ENCODE measurements around the gene BMP7.
"Not testable (repeated sequence)": the region's sequence is repeated elsewhere in the genome, so short reads cannot be mapped to it uniquely, and the experiment has no call there.

The BMP7 gene

DNA sequence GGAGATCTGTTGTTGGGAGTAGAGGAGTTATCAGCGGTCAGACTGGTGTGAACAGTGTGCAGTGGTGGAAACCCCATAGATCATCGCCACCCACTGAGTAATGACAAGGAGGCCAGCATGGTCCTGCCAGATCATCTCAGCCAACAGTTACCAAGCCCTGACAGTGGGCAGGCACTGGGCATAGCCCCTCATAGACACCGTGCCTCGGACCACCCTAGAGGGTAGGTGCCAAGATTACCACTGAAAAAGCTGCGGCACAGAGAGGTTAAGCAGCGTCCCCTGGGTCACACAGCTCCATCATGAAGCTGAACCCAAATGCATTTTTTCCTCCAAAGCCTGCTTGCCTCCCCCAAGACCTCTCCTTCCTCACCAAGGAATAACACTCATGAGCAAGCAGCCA is 21.5 kb upstream of the BMP7 start:
- no peak for DNase-seq (ENCODE audit: low spot score)

DNA sequence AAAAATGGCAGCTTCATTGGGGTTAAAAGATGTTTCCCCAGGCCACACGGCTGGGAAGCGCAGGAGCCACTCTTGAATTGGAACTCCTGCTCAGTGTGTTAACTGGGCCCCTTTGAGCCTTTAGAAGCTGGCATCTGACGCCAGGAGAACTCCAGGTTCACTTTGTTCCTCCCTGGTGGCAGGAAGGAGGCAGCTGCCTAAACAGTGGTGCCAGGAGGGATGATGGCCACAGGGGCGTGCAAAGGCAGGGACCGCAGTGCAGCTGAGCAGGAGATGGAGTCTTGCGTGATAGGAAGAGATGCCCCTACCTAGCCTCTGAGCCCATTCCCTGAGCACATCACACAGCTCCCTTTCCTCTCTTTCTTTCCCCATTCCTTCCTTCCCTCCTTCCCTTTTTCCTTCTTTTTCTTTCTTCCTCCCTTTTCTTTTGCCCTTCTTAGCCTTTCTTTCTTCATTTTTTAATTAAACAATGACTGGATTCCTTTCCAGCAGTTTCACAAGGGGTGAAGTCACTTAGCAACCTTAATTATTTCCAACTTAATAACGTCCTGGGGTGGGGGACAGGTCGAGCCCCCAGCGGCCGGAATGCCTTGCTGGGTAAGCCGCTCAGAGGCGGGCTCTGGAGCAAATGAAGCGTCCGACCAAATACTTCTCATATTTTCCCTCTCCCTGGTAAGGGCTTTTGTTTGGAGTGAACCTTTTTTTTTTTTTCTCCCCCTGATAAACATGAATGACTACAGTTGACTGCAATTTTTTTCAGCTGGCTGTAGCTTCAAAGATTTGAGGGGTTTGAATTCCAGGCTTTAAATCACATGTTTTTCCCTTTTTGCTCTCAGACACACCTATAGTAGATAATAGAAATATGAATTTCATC is 20.8 kb upstream of the BMP7 start:
- no peak for DNase-seq (ENCODE audit: low spot score)

DNA sequence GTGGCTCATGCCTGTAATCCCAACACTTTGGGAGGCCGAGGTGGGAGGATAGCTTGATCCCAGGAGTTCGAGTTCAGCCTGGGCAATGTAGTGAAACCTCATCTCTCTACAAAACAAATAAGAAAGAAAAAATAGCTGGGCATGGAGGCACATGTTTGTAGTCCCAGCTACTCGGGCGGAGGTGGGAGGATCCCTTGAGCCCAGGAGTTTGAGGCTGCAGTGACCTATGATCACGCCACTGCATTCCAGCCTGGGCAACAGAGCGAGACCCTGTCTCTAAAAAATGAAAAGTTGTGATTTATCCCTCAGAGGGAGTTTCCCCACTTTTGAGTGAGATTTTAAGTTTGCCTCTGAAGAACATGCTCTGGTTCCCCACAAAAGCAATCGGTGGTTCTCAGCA is 17.4 kb upstream of the BMP7 start:
- DNase-seq (ENCODE audit: low spot score), result no peak

DNA sequence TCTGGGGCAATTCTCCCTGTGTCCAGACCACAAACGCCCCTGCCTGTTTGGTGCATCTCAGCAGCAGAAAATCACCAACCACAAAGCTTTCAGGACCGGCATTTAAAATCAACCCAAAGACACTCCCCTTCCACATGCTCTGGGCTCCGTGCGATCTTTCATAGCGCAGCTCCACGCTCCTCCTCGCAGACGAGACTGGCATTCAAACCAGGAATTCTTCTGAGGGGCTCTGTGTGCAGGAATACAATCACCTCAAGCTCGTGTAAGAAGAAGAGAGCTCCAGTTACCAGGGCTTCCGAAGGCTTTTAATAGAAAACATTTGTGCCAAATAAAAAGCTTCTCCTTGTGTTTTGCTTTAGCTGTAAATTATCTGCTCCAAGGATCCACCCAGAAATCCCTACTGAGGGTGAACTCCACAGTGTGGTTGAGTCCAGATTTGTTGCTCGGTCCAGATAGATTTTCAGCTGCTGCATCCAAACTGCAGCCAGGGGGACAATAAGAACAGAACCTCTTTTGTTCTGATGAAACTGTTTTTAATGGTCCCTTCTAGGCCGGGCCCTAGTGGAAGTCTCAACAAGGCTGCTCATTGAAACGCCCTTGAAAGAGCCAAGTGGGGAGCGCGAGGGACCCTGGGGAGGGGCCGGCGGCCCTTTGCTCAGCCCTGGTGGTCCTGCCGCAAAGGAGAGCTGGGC is 16.4 kb upstream of the BMP7 start:
- no peak for DNase-seq (ENCODE audit: low spot score)

DNA sequence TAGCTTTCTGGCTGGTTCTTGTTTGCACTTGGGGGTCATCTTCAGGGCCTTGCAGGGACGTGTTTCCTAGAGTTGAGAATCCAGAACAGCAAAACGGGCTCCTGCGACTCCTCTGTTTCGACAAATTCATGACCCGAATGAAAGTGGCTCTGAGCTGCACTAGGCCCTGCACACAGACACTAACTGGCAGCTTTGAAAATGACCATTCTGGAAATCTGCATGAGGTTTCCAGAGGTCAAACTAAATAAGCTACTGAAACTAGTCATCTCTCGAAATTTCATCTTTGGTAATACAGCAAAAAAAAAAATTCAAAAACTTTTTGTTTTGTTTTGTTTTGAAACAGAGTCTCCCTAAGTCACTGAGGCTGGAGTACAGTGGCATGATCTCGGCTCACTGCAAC is 15.5 kb upstream of the BMP7 start:
- no peak for DNase-seq (ENCODE audit: low spot score)

DNA sequence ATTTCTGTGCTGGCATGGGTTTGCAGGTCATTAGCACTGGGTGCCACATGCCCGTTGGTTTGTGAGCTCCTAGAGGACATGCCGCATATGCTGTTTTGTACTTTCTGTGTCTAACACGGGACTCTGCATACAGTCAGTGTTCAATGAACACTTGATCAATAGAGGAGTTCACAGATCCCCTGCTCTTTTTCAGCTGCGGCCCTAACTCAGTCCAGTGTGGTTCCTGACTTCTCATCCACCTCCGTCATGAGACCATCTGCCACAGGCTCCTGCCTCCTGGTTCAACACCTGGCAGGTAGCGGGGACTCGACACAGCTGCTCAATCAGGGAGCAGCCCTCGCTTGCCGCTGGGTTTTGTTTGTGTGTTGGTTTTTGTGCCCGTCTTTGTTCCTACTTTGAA is 13.8 kb upstream of the BMP7 start:
- no peak for DNase-seq (ENCODE audit: low spot score)

DNA sequence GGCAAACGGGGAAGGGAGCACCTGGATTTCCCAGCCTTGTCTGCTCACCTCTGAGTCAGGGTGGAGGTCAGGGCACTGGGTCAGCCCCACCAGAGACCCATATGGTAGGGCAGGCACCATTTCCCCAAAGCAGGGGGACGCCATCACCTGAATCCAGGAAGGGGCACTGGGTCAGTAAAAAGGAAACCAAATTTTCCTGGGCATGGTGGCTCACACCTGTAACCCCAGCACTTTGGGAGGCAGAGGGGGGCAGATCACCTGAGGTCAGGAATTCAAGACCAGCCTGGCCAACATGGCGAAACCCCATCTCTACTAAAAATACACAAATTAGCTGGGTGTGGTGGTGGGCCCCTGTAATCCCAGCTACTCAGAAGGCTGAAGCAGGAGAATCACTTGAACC is 13.1 kb upstream of the BMP7 start:
- not testable (repeated sequence) for DNase-seq (ENCODE audit: low spot score)

DNA sequence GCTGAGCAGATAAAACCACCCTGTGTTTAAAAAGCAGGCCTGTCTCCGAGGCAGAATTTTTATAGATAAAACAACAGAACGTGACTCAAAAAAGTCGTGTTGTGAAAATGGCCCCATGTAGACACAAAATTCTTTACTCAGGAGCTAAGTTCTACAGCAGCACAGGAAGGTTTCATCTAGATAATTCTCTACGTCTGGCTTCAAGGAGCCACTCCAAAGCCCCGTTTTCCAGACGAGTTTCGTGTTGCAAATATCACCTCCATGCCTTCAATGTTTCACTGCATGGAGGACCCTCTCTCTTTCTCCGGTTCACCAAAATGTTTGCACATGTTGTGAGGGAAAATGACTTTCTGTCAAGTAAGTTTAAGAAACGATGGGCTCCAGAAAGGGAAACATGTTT is 12.0 kb upstream of the BMP7 start:
- no peak for DNase-seq (ENCODE audit: low spot score)

DNA sequence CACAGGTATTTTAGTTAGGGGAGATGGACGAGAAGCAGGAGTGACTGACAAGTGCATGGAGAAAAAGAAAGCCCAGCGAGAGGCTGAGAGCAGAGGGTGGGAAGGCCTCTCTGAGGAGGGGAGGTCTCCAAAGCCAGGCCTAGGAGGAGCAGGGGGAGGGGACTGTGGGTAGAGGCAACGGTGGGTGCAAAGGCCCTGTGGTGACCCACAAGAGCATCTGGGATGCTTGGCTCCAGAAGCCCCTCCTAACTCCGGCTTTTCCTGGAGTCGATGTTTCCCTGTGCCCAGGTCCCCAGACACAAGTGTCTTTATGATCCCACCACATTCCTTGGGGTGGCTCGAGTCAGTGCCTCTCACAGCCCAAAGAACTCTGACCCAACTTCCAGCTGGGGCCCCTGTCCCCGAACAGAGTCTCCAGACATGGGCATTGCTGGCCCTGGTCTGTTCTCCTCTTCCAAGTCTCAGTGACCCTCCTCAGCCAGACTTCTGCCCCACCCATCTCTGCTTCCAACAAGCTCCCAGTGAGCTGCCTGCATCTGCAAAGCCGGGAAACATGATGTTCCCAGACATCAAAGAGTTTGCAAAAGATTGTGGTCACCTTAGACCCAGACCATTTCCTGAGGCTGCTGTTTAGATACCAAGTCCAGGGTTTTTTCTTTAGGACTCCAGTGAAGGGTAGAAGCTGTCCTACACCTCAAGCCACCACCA is 11.1 kb upstream of the BMP7 start:
- no peak for DNase-seq (ENCODE audit: low spot score)

DNA sequence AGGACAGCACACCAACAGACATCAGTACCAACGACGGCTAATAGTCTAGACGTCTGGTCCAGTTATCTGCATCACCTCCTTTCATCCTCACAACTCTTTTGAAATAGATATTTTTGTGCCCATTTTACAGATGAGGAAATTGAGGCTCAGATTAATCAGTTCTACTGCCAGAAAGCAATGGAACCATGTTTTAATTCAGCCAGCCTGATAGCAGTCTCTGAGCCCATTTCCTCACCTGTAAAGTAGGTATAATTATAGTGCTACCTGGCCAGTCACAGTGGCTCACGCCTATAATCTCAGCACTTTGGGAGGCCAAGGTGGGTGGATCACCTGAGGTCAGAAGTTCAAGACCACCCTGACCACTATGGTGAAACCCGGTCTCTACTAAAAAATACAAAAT is 9.8 kb upstream of the BMP7 start:
- no peak for DNase-seq (ENCODE audit: low spot score)

DNA sequence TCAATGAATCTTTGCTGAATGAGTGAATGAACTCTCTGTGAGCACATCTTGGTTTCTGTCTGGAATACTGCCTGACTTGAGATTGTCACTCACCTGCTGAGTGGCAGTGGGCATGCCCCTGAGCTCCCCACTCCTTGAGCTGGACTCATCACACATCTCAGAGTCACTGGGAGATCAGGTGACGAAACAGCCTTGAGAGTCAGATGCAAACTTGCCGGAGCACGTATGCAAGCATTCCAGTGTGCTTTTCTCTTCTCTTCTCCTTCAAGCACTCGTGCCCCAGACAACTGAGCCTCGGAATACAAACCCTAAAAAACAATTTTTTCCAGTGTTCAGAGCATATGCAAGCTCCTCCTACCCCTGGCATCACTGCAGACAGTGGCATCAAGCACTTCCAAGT is 9.4 kb upstream of the BMP7 start:
- DNase-seq (ENCODE audit: low spot score), result no peak

DNA sequence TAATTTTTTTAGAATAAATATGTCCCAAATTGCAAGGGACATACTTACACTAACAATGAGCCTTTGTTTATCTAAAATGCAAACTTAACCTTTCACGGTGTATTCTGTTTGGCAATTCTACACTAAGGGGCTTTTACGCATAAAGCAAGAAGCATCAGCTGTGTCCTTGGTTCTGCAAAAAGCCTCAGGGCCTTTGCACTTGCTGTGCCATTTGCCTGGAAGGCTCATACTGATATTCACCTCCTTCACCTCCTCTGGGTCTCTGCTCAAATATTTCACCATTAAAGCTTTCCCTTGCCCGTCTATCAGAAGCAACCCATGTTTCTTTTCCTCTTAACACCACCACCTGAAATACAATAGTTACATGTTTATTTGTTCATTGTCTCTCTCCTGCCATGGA is 8.9 kb upstream of the BMP7 start:
- no peak for DNase-seq (ENCODE audit: low spot score)

DNA sequence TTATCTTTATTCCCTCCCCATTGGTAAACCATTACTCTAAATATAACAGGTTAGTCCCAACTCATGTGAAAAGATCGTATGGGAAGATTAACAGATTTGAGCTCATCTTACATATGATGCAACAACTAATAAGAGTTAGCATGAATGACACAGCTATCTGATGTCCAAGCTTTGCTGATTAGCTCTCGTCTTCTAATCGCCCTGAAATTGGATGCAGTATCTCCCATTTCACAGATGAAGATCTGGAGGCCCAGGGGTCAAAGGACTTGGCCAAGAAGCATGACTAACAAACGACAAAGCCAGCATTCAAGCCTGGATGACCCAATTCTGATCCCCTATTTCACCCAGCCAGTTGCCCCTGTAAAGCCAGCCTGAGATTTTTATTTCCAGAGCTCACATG is 8.4 kb upstream of the BMP7 start:
- no peak for DNase-seq (ENCODE audit: low spot score)

DNA sequence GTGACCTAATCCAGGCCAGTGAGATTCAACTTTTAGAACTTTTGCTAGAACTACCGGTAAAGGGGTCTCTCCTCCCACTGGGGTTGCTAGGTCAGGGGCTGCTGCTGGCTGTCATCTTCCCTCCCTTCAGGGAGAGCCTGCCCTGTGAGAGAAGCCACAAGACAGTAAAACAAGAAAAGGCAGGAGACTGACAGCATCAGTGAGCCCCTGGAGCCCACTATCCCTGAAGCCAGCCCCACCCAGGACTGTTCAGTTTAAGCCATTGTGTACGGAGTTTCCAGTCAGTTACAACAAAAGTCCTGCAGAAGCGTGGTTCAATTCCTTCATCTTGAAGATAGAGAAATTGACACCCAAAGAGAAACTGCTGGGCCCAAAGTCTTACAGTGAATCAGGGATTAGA is 7.9 kb upstream of the BMP7 start:
- no peak for DNase-seq (ENCODE audit: low spot score)

DNA sequence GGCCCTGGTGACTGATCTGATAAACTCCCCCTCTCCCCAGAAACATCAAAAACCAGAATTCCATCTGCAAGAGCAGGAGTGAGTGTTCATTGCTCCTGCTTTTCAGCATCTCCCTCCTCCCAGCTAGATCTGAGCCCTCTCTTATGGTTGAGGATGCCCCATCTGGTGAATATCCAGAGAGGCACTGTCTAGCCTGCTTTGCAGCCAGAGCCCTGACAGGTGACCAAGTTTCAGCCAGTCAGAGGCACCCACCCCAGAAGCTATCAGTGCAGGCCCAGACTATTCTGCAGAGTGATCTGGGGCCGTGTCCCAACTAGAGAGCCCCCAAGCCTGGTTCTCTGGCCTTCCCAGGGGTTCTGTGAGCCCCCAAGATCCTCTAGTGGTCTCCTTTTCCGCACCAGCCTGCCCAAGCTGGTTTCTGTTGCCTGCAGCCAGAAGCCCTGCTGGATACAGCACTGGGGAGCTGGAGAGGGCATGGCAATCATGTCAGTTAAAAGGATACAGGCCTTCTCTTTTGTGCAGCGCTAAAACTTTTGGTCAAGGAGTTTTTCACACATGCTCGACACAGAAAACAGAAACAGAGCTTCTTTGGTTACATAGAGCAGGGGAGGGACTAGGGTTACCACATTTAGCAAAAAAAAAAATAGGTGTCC is 6.6 kb upstream of the BMP7 start:
- DNase-seq (ENCODE audit: low spot score), result peak; percentile 92

DNA sequence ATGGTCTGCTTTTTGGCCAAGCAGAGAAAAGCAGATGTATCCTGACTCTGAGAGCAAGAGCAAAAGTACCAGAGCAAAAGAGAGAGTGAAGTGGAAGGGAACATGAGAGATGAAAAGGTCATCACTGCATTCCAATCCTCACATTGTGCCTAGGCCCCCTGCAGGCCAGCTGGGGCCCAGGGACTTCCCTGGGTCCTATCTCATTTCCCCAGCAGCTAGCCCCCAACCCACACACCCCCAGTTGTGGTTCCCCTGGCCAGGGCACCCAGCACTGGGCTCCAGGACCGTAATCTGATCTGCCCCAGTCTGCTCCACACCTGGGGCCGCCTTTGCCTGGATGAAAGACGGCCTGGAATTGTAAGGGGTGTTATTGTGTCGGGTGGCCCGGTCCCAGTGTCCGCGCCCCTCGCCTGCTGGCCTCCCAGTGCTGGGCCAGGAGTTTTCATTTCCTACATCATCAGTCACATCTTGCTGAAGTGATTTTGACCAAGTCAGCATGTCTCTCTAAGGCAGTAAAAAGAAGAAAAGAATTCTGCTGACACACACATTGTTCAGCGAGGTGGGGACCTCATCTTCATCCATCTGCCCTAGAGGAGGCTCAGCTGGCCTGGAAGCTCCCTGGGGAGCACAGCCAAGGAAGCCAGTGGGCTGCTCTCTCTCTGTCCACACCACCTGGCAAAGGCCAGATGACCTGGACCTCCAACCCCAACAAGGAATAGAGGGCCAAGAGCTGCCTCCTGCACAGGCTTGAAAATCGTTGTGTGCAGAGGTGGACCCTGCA is 4.0 kb upstream of the BMP7 start:
- DNase-seq (ENCODE audit: low spot score), result peak; percentile 57

DNA sequence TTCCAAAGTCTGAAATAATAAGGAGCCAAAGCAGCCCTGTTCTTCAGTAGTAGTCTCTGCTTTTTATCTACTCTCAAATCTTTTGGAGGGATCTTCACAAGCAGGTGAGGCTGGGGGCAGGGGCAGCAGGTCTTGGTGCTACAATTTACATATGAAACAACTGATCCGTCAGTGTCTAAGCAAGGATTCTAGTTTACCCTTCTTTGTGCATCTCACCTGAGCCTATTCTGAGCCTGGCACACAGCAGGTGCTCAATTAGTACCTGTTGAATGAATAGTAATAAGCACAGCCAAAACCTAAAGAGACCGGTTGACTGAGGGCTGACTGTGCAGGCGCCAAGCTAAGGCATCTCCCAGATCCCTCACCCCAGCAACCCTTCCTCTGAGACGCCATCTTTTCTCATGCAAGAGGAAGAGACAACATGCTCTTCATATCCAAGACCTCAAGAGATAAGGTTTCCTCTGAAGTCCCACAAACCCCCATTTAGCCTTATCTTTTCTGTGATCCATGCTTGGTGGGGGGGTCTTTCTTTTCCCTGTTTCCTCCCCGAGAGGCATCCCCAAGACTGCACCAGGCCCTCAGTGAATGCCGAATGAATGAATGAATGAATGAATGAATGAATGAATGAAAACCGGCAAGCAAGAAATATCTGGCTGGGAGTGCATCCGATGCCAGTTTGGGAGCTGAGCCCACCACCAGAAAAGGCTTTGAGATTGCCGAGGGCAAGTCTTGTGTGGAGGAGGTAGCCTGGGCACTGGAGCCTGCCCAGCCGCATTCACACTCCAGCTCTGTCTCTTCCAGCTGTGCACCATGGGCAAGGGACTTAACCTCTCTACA is 2.9 kb upstream of the BMP7 start:
- peak; percentile 34 for DNase-seq (ENCODE audit: low spot score)

DNA sequence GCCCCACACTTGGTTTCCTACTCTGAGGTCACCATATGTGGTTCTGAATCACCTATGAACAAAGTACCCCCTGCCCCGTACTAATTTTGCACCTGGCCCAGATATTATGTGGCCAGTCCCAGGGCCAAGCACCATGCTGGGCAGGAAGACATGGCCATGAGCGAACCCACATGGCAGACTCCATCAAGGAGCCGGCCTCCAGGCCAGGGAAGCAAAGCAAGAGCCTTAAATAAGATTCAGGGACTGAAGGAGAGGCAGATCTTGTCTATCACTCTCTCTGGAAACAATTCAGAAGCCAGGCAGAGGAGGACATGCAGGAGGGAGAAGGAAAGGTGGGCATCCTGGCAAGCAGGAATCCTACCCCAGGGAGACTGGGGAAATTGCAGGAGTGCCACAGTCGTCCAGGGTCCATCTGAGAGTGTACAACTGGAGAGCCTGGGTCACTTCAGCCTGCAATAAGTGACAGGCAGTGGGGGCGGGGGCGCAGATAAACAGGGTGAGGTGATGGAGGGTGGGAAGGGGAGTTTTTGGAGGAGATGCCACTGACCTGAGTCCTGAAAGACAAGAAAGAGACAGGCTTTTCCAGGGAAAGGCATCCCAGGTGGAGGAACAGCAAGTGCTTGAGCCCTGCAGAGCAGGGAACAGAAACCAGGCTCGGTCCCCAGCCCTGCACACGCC is 2.1 kb upstream of the BMP7 start:
- peak; percentile 63 for DNase-seq (ENCODE audit: low spot score)

DNA sequence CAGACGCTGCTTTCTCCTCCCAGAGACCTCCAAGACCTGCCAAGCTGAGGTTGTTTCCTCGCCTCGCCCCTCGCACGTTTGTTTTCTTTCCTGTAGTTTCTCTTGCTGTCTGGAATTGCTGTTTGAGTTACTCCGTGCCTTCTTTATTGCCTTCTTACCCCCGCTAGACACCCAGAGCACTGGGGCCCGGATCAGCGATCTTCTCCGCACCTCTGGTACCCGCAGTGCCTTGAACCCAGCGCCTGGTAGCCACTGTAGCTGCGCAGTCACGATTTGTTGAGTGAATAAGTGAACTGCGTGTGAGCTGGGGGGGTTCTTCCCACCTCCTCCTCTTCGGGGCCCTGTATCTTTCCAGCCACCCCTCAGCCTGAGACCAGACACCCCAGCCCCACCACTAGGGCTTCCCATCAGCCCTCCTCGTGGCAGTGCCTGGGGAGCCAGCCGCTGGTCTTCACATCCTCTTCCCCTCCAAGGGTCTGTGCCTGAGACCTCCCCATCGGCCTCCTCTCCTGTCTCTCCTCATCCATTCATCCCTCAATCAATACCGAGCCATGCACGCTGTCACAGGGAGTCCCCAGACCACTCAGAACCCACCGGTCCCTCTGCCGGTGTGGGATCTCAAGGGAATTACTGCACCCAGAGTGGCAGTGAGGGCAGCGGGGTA is 849 bp upstream of the BMP7 start:
- peak; percentile 56 for DNase-seq (ENCODE audit: low spot score)

DNA sequence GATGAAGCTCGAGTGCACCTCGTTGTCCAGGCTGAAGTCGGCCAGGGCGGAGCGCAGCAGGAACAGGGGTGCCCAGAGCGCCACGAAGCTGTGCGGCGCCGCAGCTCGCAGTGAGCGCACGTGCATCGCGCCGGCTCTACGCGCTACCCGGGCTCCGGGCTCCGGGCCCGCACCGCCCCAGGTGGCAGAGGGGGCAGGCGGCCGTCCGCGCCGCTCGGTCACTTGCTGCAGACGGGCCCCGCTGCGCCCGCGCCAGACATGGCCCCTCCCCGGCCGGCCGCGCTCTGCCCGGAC is 497 bp downstream of the BMP7 start:
- peak; percentile 92 for DNase-seq (ENCODE audit: low spot score)
